H1 (cell line): ENCODE results near the gene PLPP7. TPM values are rescaled to one million over a fixed set of nuclear protein-coding genes. Genes with fewer than 3 reads are reported as not detected.

Source experiments
- BACH1 ChIP-seq: IDR thresholded peaks from 2 replicates; pipeline ENCODE4 v1.6.1; 2012; ENCODE audit warnings: low read length, improper control_type of control experiment
- CBX8 ChIP-seq: fragments of 300-800, 300-1000 bp; sonication (generic); IDR thresholded peaks from 2 replicates; pipeline ENCODE4 v1.7.1; 2016; ENCODE audit warnings: low read depth, low read length, borderline replicate concordance
- JUND ChIP-seq: IDR thresholded peaks from 2 replicates; pipeline ENCODE4 v1.6.1; 2011; ENCODE audit warnings: mild to moderate bottlenecking, improper control_type of control experiment, low read length
- KDM1A ChIP-seq: fragments of 200-600, 300-600 bp; sonication (generic); IDR thresholded peaks from 2 replicates; pipeline ENCODE4 v1.7.1; 2016; ENCODE audit warnings: mild to moderate bottlenecking, low read length, borderline replicate concordance
- KDM4A ChIP-seq: IDR thresholded peaks from one replicate; pipeline ENCODE4 v1.7.1; 2012; ENCODE audit warnings: low read depth, mild to moderate bottlenecking, moderate library complexity, low read length, inconsistent platforms; ENCODE audit not compliant: severe bottlenecking
- NRF1 ChIP-seq: IDR thresholded peaks from 2 replicates; pipeline ENCODE4 v1.6.1; 2011; ENCODE audit warnings: mild to moderate bottlenecking, low read depth, low read length, improper control_type of control experiment
- PHF8 ChIP-seq: fragments of 200-600 bp; sonication (generic); conservative IDR thresholded peaks from 2 replicates; pipeline ENCODE4 v1.7.1; 2012; ENCODE audit warnings: low read depth, mild to moderate bottlenecking, inconsistent platforms, low read length, moderate library complexity
- RAD21 ChIP-seq, 2 experiments: IDR thresholded peaks in 1 of 2; conservative IDR thresholded peaks in 1 of 2; 2 replicates each; pipeline ENCODE4 v1.6.1; 2011; ENCODE audit warnings: low read depth in 2 of 2, low read length in 2 of 2, improper control_type of control experiment in 1 of 2, inconsistent platforms in 1 of 2, mild to moderate bottlenecking in 1 of 2, moderate library complexity in 1 of 2
- SIN3A ChIP-seq, 2 experiments: IDR thresholded peaks in 1 of 2; conservative IDR thresholded peaks in 1 of 2; 2 replicates each; pipeline ENCODE4 v1.6.1; 2011 to 2012; ENCODE audit warnings: low read length in 2 of 2, improper control_type of control experiment in 1 of 2, low read depth in 1 of 2, mild to moderate bottlenecking in 1 of 2
- SP1 ChIP-seq: IDR thresholded peaks from 2 replicates; pipeline ENCODE4 v1.6.1; 2011; ENCODE audit warnings: low read depth, low read length
- YY1 ChIP-seq: IDR thresholded peaks from 2 replicates; pipeline ENCODE4 v1.6.1; 2011; ENCODE audit warnings: low read depth, mild to moderate bottlenecking, low read length
- polyA plus RNA-seq, 7 experiments: library from polyadenylated mRNA; depleted of rRNA in 3 of 7; stranded (reverse) in 5 of 7; unstranded in 2 of 7; fragments of >200 nt in 5 of 7; fragments of 200-250 nt in 2 of 7; gene quantifications; 1 replicate in 5 of 7; 2 replicates in 1 of 7; 4 replicates in 1 of 7; pipeline versions ENCODE4 v1.2.1 to v1.2.3, GENCODE V29; 2011 to 2013; ENCODE audit warnings: missing spikeins in 2 of 7, mixed read lengths in 2 of 7
- total RNA-seq: library from RNA; stranded (reverse); fragmentation: NEBNext Ultra II Directional; extraction: Animal tissue kit (Norgen Biotek cat#: 25700); gene quantifications from 2 replicates; pipeline ENCODE4 v1.2.1, GENCODE V29; 2021

PLPP7 gene
- total and polyA plus RNA-seq, 2 of the 8 experiments (the other 6 are each of a cell fraction or from before 2014, with no cell fraction given), result 3.4 to 3.9 TPM

DNA sequence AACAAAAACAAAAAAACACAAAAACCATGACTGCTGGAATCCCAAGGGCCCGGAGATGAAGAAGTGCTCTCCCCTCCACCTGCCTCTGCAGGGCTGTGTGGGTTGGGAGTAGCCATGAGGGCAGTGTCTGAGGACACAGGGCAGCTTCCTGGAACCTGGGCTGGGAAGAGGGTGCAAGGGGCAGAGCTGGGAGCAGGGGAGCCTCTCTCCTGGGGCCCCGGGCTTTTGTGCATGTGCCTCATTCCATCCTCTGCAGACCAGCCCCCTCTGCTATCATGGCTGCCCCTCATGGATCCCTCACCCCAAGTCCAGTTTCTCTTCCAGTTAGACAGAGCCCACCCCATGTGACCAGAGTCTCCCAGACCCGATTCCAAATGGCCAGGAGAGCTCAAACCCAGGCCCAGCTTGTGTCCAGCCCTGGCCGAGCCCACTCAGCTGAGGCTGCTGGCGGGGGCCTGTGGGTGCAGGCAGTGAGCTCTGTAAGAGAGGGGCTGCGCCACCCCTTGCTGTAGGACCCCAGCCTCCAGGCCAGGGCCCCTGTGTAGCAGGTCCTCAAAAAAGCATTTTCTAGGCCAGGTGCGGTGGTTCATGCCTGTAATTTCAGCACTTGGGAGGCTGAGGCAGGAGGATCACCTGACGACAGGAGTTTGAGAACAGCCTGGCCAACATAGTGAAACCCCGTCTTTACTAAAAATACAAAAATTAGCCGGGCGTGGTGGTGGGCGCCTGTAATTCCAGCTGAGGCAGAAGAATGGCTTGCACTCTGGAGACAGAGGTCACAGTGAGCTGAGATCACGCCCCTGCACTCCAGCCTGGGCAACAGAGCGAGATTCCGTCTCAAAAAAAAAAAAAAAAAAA lies 44.5 kb downstream of the PLPP7 start (continued):
- TF ChIP-seq RAD21 (IDR thresholded peaks at IDR 0.05 in 1 of 2, conservative IDR thresholded peaks at IDR 0.05 in 1 of 2; ENCODE audit: low read depth in 2 of 2, low read length in 2 of 2) (no peak), PHF8 (no peak), SIN3A (conservative IDR thresholded peaks at IDR 0.05 in 1 of 2, IDR thresholded peaks at IDR 0.05 in 1 of 2; ENCODE audit: low read depth in 1 of 2, low read length in 2 of 2) (no peak), YY1 (no peak), BACH1 (no peak), CBX8 (no peak), JUND (no peak), SP1 (no peak), NRF1 (no peak), KDM1A (no peak), KDM4A (no peak)
